Endometrial microvascular endothelial cells (primary cell): Measurements from ENCODE around the gene KIAA1958. TPM values are rescaled to one million over a fixed set of nuclear protein-coding genes. Genes with fewer than 3 reads are reported as not detected.

Source experiments
- in situ Hi-C: cut with HindIII; loops from 2 replicates; pipeline ENCODE4 v1.10.0; 2017; ENCODE audit warnings: low sequenced_read_pairs, low pct_unique_long_range_greater_than_20kb; ENCODE audit errors: inconsistent ontology term
- total RNA-seq: library from RNA; depleted of rRNA; stranded (reverse); fragments of >200 nt; gene quantifications from one replicate; pipeline ENCODE4 v1.2.3, GENCODE V29; 2015; ENCODE audit errors: inconsistent ontology term

KIAA1958 gene, protein sequence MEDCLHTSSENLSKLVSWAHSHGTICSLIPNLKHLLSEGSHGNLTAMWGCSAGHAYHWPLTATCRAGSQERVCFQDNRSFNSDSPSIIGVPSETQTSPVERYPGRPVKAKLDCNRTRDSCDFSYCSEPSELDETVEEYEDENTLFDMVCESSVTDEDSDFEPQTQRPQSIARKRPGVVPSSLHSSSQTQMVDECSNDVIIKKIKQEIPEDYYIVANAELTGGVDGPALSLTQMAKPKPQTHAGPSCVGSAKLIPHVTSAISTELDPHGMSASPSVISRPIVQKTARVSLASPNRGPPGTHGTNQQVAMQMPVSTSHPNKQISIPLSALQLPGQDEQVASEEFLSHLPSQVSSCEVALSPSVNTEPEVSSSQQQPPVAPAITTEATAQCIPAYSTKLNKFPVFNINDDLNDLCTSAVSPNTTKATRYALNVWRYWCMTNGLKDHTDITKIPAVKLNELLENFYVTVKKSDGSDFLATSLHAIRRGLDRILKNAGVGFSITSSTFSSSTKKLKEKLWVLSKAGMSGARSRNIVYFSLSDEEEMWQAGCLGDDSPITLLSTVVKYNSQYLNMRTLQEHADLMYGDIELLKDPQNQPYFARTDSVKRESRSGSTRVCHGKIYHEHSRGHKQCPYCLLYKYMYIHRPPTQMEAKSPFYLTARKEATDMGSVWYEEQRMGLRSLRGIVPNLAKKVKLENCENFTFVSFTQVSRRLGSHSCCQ
- total RNA-seq = 0.46 TPM

DNA sequence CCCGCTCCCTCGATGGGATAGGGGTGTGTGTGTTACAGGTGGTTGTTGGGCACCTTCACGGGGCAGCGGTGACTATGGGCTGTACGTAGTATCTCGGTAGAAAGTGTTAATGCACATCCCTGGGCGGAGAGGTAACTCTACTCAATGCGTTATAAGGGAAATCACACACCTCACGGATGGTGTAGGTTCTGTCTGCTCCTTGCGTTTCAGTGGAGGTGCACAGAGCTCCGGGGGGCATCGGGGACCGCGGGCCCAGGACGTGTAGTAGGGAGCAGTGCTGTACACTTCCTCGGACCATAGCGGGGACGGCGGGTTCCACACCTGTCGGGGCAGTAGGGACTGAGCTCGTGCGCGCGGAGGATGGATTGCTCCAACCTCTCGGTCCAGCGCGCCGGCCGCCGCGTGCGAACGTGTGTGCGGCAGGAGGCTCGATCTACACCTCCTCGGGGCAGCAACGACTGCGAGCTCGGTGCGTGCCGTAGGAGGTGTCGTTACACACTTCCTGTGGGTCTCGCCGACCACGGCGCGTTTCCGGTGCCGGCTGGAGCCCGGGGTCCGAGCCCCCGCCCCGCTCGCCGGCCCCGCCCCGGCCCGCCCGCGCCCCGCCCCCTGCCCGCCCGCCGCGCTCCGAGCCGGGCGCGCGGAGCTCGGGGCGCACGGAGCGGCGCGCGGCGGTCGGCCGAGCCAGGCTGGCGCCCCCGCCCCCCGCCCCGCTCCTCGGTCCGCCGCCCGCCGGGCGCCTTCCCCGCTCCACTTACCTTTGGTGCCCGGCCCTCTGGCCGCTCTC, at the start of gene KIAA1958:
KIAA1958 (plus strand) TSS at position 607 of the 787 bp plus-strand sequence. CDS start 87,254 bp downstream, outside the sequence.
- in situ Hi-C loops = no loop called here

DNA sequence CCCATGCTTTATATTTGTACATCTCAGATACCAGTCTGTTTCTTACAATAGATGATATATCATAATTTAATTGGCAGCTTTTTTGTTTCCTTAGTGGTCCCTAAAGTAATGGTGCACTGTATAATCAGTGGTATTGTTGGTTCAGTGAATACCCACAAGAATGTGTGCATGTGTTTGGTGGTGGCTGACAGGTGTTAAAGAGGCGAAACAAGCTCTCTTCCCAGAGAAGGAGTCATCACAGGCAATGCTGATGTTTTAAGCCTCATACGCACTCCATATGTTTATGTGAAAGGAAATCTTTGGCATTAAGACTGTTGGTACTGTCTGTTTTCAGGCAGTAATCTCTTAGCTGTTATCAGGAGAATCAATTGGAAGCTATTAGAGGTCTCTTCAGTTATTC, 49.2 kb upstream of the KIAA1958 start:
- in situ Hi-C loops = no loop called here

DNA sequence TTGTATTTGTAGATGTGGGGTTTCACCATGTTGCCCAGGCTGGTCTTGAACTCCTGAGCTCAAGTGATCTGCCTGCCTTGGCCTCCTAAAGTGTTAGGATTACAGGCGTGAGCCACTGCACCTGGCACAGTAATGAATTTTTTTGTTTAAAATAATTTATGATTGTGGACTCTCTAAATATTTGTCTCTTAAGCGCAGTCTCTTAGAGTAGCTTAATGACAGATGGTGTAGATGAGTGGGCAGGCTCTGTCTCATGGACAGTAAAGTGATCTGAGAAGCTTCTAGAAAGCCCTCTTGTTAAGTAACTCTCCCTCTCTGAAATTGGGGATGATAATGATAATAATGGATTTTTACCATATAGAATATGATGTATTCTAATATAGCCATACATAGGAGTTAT, 47.5 kb upstream of the KIAA1958 start:
- in situ Hi-C loops = no loop called here

DNA sequence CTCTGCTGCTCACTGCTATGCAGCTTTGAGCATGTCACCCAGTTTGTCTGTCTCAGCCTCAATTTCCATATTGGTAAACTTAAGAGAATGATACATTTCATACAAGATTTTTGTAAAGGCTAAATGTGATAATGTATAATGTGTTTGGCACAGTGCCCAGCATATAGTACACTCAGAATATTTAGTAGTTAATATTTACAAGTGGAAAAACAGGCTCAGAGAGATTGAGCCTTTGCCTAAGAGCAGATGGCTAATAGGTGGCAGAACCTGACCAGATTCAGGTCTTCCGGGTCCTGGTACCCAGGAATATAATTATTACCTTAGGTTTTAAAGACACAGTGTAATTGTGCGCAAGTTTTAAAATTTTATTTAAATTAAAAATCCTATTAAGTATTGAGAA, 46.8 kb upstream of the KIAA1958 start:
- in situ Hi-C loops = no loop called here

DNA sequence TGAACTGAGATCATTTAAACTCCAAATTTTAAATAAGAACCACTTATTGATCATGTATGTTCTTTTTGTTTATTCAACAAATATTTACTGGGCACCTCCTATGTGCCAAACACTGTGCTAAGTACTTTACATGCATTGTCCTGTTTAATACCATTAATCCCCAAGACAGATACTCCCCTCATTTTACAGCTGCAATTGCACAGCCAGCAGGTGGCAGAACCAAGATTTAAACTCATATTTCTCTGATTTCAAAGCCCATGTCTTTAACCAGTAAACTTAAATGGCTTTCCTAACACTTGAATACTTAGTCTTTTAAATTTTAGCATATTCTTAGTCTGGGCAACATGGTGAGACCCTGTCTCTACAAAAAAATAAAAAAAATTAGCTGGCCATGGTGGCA, 43.4 kb upstream of the KIAA1958 start:
- in situ Hi-C loops = no loop called here

GRCh38 chr9:112443636-112444035, 43.0 kb upstream of the KIAA1958 start:
- in situ Hi-C loops = no loop called here

- in situ Hi-C loops = no loop called here
Observed at GRCh38 chr9:112445196-112445595, 41.4 kb upstream of the KIAA1958 start.

DNA sequence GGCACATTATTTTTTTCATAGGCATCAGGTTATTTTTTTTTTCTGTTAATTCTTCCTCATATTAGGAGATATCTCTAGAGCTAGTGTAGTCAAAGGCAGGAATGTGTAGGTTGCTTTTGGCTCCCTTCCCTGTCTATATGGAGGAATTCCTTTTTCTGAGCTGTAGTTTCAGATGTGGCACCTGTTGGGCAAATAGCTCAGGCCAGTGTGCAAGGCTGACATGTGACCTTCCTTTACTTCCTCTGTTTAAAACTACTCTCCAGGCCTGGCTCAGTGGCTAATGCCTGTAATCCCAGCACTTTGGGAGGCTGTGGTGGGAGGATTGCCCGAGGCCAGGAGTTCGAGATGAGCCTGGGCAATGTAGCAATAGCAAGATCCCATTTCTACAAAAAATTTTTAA, 40.5 kb upstream of the KIAA1958 start:
- in situ Hi-C loops = no loop called here

GRCh38 chr9:112446526-112446925, 40.1 kb upstream of the KIAA1958 start:
- in situ Hi-C loops = no loop called here

- in situ Hi-C loops = no loop called here
Observed at GRCh38 chr9:112447283-112447761, 39.3 kb upstream of the KIAA1958 start.

GRCh38 chr9:112462855-112463254, 23.8 kb upstream of the KIAA1958 start:
- in situ Hi-C loops = no loop called here

GRCh38 chr9:112465352-112465751, 21.3 kb upstream of the KIAA1958 start:
- in situ Hi-C loops = no loop called here

- in situ Hi-C loops = no loop called here
Observed at GRCh38 chr9:112472996-112473395, 13.6 kb upstream of the KIAA1958 start.

DNA sequence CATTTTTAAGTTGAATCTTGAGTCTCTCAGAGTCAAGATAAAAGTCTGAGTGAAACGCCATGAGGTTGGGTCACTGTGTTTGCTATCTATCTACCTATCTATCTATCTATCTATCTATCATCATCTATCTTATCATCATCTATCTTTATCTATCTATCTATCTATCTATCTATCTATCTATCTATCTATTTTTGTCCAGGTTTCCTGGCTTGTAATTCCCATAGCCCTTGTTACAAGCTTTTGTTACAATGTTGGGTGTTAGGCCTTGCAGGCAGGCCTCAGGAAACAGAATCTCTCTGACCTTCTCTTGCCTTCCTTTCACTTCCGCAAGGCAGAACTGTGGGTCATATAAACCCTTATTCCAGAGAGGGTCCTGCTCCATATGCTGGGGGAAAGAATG, 12.6 kb upstream of the KIAA1958 start:
- in situ Hi-C loops = no loop called here

DNA sequence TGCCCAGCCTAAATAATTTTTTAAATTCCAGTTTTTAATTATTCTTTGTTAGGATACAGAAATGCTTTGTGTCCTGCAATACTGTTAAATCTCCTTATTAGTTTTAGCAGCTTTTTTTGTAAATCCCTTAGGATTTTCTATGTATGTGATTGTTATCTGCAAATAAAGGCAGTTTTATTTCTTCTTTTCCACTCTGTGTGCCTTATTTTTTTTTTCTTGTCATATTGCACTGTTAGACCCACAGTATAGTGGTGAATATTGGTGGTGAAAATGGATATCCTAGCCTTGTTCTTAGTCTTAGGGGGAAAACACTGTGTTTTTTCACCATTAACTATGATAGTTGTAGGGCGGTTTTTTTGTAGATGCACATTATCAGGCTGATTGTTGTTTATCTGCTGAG, 11.3 kb upstream of the KIAA1958 start:
- in situ Hi-C loops = no loop called here

GRCh38 chr9:112477330-112477729, 9.3 kb upstream of the KIAA1958 start:
- in situ Hi-C loops = no loop called here

DNA sequence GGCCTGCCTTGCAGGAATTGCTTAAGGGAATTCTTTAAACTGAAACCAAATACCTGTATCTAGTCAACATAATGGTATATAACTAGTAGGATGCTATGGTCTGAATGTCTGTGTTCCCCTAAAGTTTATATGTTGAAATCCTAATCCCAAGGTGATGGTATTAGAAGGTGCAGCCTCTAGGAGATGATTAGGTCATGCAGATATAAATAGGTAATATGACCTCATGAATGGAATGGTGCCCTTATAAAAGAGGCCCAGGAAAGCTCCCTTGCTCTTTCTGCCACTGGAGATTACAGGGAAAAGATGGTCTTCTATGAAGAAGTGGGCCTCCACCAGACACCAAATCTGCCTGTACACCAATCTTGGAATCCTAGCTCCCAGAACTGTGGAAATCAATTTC, 7.4 kb upstream of the KIAA1958 start:
- in situ Hi-C loops = no loop called here

- in situ Hi-C loops = no loop called here
Observed at GRCh38 chr9:112484607-112485006, 2.0 kb upstream of the KIAA1958 start.

DNA sequence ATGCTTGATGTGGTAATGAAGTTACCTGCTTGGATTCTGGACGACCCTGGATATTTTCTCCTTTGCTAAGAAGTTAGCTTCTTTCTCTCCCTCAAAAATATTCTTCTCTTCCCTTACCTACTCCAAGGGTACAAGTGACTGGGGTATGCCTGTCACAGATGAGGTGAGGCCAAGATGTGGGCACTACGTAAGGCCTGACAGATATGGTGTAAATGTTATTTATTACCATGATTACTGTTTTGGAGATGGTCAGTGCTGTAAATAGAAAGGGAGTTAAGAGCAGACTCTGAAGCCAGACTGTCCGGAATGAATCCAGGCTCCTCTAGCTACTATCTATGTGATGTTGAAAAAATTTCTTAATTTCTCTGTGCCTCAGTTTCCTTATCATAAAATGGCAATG, 1.1 kb upstream of the KIAA1958 start:
- in situ Hi-C loops = no loop called here
